Hypothalamus (tissue), 51 donors: ENCODE data around the gene KRT33B.
"Not testable (repeated sequence)": the region's sequence is repeated elsewhere in the genome, so short reads cannot be mapped to it uniquely, and the experiment has no call there.

Experiments
- DNase-seq, 51 donors: peaks; one replicate each; lab custom pipeline; 2025; lab: John Stamatoyannopoulos, UW

KRT33B gene

GRCh38 chr17:41369713-41370112 lies at the start of gene KRT33B:
TSS of gene KRT33B (minus strand) at chr17:41369813. CDS start at chr17:41369750, 63 bp downstream.
- no peak for DNase-seq

- no peak for DNase-seq
These were observed 48.7 kb upstream of the KRT33B start for GRCh38 chr17:41418116-41418860.

- DNase-seq = no peak
These were observed 48.0 kb upstream of the KRT33B start for GRCh38 chr17:41417576-41418015.

- no peak for DNase-seq
These were observed 47.5 kb upstream of the KRT33B start for GRCh38 chr17:41417127-41417526.

GRCh38 chr17:41416479-41416878 lies 46.9 kb upstream of the KRT33B start:
- no peak for DNase-seq

GRCh38 chr17:41415833-41416335 lies 46.3 kb upstream of the KRT33B start:
- DNase-seq = no peak

GRCh38 chr17:41415411-41415810 lies 45.8 kb upstream of the KRT33B start:
- no peak for DNase-seq

DNA sequence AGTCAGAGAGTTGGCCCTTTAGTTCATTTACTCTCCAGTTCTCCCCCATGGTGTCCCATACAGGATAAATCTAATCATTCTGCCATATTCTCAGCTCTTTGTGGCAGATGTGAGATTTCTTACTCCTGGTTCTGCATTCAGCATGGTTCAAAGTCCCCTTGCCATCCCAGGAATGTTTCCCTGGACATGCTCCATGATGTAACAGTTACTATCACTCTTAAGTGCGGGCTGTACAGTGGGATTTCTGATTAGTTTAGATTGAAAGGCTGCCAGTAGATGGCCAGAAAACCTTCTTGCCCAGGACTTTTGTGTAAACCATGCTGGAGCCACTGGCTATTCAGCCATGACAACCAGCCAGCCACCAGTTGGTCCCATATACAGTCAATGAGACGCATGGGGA lies 44.4 kb upstream of the KRT33B start:
- no peak for DNase-seq

- DNase-seq = no peak
These were observed 43.8 kb upstream of the KRT33B start for GRCh38 chr17:41413353-41413957.

DNA sequence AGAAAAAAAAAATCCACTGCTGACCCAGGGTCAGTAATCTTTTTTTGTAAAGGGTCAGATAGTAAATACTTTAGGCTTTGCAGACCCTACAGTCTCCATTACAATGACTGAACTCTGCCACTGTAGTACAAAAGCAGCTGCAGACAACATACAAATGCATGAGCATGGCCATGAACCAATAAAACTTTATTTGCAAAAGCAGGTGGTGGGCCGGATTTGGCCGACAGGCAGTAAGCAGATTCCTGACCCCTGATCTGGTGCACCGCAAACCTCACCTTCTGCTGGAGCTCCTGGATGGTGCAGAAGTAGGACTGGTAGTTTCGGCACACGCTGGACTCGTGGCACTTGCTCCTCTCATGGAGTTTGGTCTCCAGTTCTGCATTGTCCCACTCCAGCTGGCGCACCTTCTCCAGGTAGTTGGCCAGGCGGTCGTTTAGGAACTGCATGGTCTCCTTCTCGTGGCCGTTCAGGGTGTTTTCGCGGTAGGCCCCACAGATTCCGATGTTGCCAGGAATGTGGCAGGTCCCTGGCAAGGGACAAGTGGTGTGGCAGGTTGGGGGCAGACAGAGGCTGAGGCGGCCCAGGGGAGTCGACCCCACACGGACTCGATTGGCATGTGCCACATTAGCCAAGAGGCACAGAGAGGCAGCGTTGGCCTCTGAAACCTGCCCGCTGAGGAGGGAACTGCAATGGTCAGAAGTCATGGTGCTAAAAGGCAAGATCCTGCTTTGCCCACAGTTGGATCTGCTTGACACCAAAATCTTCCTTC lies 41.6 kb upstream of the KRT33B start:
- DNase-seq = no peak

DNA sequence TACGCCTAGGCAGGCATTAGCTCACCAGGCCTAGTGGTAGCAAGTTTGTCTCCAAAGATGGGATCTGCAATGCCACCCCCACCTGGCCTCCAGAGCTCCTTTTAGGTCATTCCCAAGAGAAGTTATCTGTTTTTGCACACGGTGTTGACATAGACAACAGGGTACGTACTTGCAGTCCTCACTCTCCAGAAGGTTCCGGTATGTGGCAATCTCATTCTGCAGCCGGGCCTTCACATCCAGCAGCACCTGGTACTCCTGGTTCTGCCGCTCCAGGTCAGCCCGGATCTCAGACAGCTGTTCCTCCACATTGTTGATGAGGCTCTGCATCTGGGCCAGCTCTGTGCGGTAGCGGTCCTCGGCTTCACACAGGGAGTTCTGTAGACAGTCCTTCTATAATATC lies 37.6 kb upstream of the KRT33B start:
- DNase-seq = no peak

DNA sequence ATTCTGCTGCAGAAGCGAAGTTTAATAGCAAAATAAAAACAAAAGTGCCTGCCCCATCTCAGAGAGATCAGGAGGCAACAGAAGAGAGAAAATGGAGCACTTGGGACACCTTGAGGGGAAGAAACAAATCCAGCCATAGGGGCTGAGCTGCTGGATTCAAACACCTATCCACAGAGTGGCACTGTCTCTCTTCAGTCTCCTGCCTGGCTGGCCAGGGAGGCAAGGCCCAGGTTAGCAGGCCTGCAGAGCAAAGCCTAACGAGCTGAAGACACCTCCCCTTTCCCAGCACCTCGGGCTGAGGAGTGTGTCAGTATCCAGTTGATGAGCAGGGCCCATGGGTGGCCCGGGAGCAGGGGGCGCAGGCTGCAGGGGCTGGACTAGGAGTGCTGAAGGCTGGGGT lies 36.6 kb upstream of the KRT33B start:
- DNase-seq = no peak

GRCh38 chr17:41404024-41404671 lies 34.5 kb upstream of the KRT33B start:
- no peak for DNase-seq

DNA sequence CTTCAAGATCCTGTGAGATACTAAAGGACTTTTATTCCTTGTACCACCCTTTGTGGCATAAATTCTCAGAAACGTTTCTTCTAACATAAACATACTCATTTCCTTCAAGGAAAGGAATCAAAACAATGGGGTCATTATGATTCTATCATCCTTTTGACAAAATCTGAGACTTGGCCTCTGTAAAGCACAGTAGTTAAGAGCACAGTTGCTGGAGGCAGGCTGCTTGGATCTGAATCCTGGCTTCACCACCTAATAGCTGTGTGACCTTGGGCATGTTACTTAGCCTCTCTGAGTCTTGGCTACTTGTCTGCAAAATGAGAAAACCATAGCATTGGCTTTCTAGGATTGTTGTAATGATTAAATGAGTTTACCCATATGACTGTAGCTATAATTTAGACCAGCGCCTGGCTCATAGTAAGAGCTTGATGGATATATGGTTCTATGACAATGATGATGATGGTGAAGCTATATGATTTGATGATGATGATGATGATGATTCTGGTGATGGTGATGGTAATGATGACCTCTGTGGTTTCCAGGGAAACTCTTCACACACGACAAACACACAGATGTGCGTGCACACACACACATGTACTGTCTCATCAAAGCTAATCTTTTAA lies 33.9 kb upstream of the KRT33B start:
- no peak for DNase-seq

- DNase-seq = no peak
These were observed 32.5 kb upstream of the KRT33B start for GRCh38 chr17:41402161-41402560.

DNA sequence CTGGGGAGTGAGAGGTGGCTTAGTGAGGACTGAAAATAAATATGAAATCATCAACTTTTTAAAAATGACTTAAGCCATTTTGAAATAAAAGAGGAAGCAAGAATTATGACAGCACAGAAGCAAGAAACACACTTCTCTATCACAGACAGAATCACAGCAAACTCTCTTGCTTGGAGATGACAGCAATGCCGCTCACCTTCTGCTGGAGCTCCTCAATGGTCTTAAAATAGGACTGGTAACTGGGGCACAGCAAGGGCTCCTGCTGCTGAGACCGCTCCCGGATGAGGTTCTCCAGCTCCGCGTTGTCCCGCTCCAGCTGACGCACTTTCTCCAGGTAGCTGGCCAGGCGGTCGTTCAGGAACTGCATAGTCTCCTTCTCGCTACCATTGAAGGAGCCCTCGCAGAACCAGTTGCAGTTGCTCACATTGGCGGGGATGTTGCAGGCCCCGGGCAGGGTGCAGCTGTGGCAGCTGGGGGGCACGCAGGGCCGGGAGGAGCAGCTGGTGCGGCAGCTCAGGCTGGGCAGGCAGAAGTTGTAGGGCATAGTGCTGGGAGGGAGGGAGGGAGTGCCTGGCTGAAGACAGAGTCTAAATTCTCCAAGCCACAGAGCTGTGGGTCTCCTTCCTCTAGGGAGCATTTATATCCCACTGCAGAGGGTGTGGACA lies 27.5 kb upstream of the KRT33B start, which contains the start of gene KRT31:
KRT31 (minus strand) TSS at position 613 of the 665 bp plus-strand sequence; CDS start at position 544, 69 bp downstream.
- no peak for DNase-seq

DNA sequence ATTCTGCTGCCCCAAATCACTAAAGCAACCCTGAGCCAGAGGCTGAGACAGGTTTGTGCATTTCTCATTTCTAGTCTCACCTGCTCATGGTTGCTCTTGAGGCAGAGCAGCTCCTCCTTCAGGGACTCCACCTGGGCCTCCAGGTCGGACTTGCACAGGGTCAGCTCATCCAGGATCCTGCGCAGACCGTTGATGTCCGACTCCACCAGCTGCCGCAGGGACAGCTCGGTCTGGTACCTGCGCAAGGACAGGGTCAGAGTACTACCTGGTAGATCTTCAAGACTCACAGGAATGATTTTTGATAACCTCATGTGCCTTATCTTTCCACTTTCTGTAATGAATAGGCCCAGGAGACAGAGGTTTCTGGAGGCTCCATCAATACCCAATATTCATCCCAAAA lies 26.7 kb upstream of the KRT33B start:
- DNase-seq = no peak

- no peak for DNase-seq
These were observed 26.0 kb upstream of the KRT33B start for GRCh38 chr17:41395611-41396010.

DNA sequence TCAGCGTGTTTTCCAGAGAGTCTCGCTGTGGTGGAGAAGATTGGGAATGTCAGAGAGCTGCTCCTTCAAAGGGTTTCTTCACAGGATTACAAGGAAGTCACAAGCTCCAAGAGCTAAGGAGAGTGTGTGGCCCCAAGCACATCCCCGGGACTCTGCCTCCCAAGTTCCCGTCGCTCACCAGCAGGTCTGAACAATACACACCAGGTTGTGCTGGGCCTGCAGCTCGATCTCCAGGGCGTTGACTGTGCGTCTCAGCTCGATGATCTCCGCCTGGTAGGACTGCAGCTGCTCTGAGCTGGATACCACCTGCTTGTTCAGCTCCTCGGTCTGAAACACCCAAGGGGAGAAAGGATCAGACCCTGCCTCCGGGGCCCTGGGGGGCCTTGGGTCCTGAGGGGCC lies 25.4 kb upstream of the KRT33B start:
- not testable (repeated sequence) for DNase-seq
